B cell (primary cell): ENCODE data around the gene RASAL3. TPM values are rescaled to one million over a fixed set of nuclear protein-coding genes. Genes with fewer than 3 reads are reported as not detected.

ENCODE experiments used
- ATAC-seq: fragments of 200-7000 bp; cut with Tn5 transposase; one replicate; pipeline ENCODE4 v1.10.0; 2021; ENCODE audit warnings: low read depth, mild to moderate bottlenecking, moderate number of reproducible peaks, moderate library complexity
- CTCF ChIA-PET: fragments of 350-600 bp; sonication (Branson Sonifier 250); formaldehyde crosslinking; loops from one replicate; lab custom pipeline; 2021; ENCODE audit warnings: antibody characterized with exemption, inconsistent platforms; lab: Charles Lee
- POLR2A ChIA-PET: fragments of 350-600 bp; sonication (Branson Sonifier 250); formaldehyde crosslinking; loops from one replicate; lab custom pipeline; 2021; ENCODE audit warnings: antibody characterized with exemption; lab: Charles Lee
- DNase-seq: peaks from one replicate; pipeline ENCODE4 v3.0.0; 2013
- H2AFZ ChIP-seq: 2 replicates; pipeline ENCODE4 v1.6.1; 2012; ENCODE audit warnings: mild to moderate bottlenecking, low read depth, low read length; ENCODE audit not compliant: insufficient read depth, poor library complexity, severe bottlenecking
- H3K27ac ChIP-seq, 2 donors: 1 replicate in 1 of 2; 2 replicates in 1 of 2; pipeline ENCODE4 v1.5.1; 2012 to 2013; ENCODE audit warnings: low read length in 2 of 2, mild to moderate bottlenecking in 2 of 2, moderate library complexity in 1 of 2
- H3K27me3 ChIP-seq, 4 experiments: fragments of 200-600 bp in 1 of 4; sonication (generic) in 1 of 4; replicated peaks in 1 of 4; 1 replicate in 2 of 4; 2 replicates in 2 of 4; pipeline versions ENCODE4 v1.6.1 to v1.7.0; 2013 to 2016; ENCODE audit warnings: low read length in 3 of 4, mild to moderate bottlenecking in 2 of 4, mixed read lengths in 1 of 4, moderate library complexity in 1 of 4; ENCODE audit not compliant: insufficient read depth in 4 of 4, control insufficient read depth in 3 of 4; ENCODE audit errors: control extremely low read depth in 1 of 4
- H3K36me3 ChIP-seq, 2 experiments: replicated peaks in 1 of 2; 1 replicate in 1 of 2; 2 replicates in 1 of 2; pipeline versions ENCODE4 v1.6.1 to v1.7.1; 2013; ENCODE audit warnings: low read length in 1 of 2; ENCODE audit not compliant: insufficient read depth in 2 of 2, control insufficient read depth in 1 of 2; ENCODE audit errors: control extremely low read depth in 1 of 2, extremely low read depth in 1 of 2
- H3K4me1 ChIP-seq, 2 donors: fragments of 200-600 bp in 1 of 2; sonication (generic) in 1 of 2; 1 replicate in 1 of 2; 2 replicates in 1 of 2; pipeline versions ENCODE4 v1.5.1 to v1.6.1; 2013 to 2017; ENCODE audit warnings: low read length in 2 of 2; ENCODE audit not compliant: control insufficient read depth in 2 of 2, insufficient read depth in 2 of 2
- H3K4me2 ChIP-seq: replicated peaks from 2 replicates; pipeline ENCODE3; 2012; ENCODE audit warnings: mild to moderate bottlenecking, low read depth, low read length; ENCODE audit not compliant: poor library complexity, severe bottlenecking
- H3K4me3 ChIP-seq, 5 experiments: fragments of 200-600 bp in 1 of 5; sonication (generic) in 1 of 5; 1 replicate in 3 of 5; 2 replicates in 2 of 5; pipeline versions ENCODE4 v1.5.1 to v1.7.0; 2011 to 2016; ENCODE audit warnings: low read length in 4 of 5, mild to moderate bottlenecking in 4 of 5, low read depth in 2 of 5, control low read depth in 1 of 5, moderate library complexity in 1 of 5; ENCODE audit not compliant: insufficient read depth in 1 of 5; ENCODE audit errors: control extremely low read depth in 1 of 5, extremely low read depth in 1 of 5
- H3K79me2 ChIP-seq: fragments of 200-600 bp; sonication (generic); one replicate; pipeline ENCODE4 v1.6.0; 2016; ENCODE audit warnings: low read length; ENCODE audit not compliant: control insufficient read depth, insufficient read depth
- H3K9ac ChIP-seq: fragments of 200-600 bp; sonication (generic); 2 replicates; pipeline ENCODE4 v1.6.1; 2017; ENCODE audit warnings: mild to moderate bottlenecking, low read length, moderate library complexity
- H3K9me3 ChIP-seq, 3 donors: one replicate each; pipeline versions ENCODE4 v1.6.1 to v1.7.1; 2013; ENCODE audit warnings: low read length in 2 of 3; ENCODE audit not compliant: control insufficient read depth in 2 of 3, insufficient read depth in 1 of 3; ENCODE audit errors: control extremely low read depth in 1 of 3
- H4K20me1 ChIP-seq: 2 replicates; pipeline ENCODE4 v1.6.0; 2012; ENCODE audit warnings: mild to moderate bottlenecking, low read length; ENCODE audit not compliant: insufficient read depth, control insufficient read depth, poor library complexity, severe bottlenecking
- H3K27ac Mint-ChIP-seq: one replicate; pipeline ENCODE4 v1.8.0; 2021; ENCODE audit warnings: mixed read lengths
- H3K27me3 Mint-ChIP-seq: one replicate; pipeline ENCODE4 v1.8.0; 2021; ENCODE audit warnings: mixed read lengths
- H3K4me1 Mint-ChIP-seq: one replicate; pipeline ENCODE4 v1.8.0; 2021; ENCODE audit warnings: mixed read lengths
- H3K4me3 Mint-ChIP-seq: one replicate; pipeline ENCODE4 v1.8.0; 2021; ENCODE audit warnings: mixed read lengths
- H3K9me3 Mint-ChIP-seq: one replicate; pipeline ENCODE4 v1.8.0; 2022; ENCODE audit warnings: mixed read lengths; ENCODE audit not compliant: insufficient read depth
- CTCF ChIP-seq: fragments of 200-600 bp; IDR thresholded peaks from one replicate; pipeline ENCODE4 v1.8.0; 2022; ENCODE audit warnings: antibody characterized with exemption, mild to moderate bottlenecking
- EZH2 ChIP-seq: IDR thresholded peaks from 2 replicates; pipeline ENCODE4 v1.6.1; 2012; ENCODE audit warnings: borderline replicate concordance, low read depth, mild to moderate bottlenecking, moderate library complexity, low read length; ENCODE audit not compliant: insufficient read depth, poor library complexity, severe bottlenecking
- WGBS: methylation state at CpG from one replicate; pipeline ENCODE4 v1.1.5; 2013; ENCODE audit warnings: missing lambda C conversion rate; ENCODE audit not compliant: insufficient coverage; 5-methylcytosine and 5-hydroxymethylcytosine counted together
- intact Hi-C: fragments of 100-400 bp; cut with micrococcal nuclease; formaldehyde crosslinking; loops from one replicate; pipeline ENCODE4 v1.10.0; 2022
- polyA plus RNA-seq: library from polyadenylated mRNA; depleted of rRNA; stranded (reverse); fragments of >200 nt; gene quantifications from 2 replicates; pipeline ENCODE4 v1.2.3, GENCODE V29; 2012
- total RNA-seq, 2 donors: library from RNA; stranded (reverse); fragments of 120-200 nt in 1 of 2; gene quantifications; 1 replicate in 1 of 2; 2 replicates in 1 of 2; pipeline versions ENCODE4 v1.2.3 to v1.2.4, GENCODE V29; 2013 to 2022

RASAL3 gene
- total and polyA plus RNA-seq, 2 donors (not counting 1 experiment from before 2014, with no cell fraction given) = 95.3 to 154 TPM

DNA sequence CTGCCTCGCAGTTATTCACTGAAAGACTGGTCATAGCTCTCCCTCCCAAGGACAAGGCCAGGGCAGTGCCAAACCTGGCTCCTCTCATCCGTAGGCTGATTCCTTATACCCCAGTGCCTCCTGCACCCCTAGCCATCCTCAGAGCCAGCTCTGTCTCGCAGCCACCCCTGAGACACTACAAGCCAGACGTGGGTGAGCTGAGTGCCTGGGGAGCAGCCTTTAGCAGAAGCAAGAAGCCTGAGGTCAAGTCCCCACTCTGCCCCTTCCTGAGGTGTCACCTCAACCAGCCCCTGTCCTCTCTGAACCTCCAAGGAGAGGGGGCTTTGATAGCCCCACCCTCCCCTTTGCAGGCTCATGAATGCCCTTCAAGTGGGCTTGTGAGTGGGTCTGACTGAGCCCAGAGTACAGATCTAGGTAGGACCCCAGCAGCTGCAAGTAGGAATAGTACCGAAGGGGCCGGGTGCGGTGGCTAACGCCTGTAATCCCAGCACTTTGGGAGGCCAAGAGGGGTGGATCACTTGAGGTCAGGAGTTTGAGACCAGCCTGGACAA lies 30.8 kb downstream of the RASAL3 start:
- Histone ChIP-seq H2AFZ (peak overlapping the region; percentile 97), H3K79me2 (peaks cover 28% of the 10 kb centered on the region), H3K27me3 (no peaks in the 10 kb centered on the region), H4K20me1 (peaks cover 34% of the 10 kb centered on the region), H3K4me1 (peaks cover 24 to 32% of the 10 kb centered on the region in 2 donors), H3K9ac (peak overlapping the region; percentile 88), H3K4me3 (peak overlapping the region in 4 of 5 experiments; percentile 71 to 93 (median 89)), H3K36me3 (no peaks in the 10 kb centered on the region), H3K9me3 (peaks cover 0 to 7% (median 0%) of the 10 kb centered on the region in 3 donors), H3K4me2 (peak overlapping the region; percentile 90), H3K27ac (peak overlapping the region in 1 of 2 donors; percentile 70)
- CTCF ChIA-PET = interaction anchor here (0.7 to 2.4 kb wide), 5 partner anchors 14 to 122 kb away, joined by 3 to 21 read pairs (median 5); partner anchors contain the start of gene AKAP8L
- H3K27ac Mint-ChIP-seq = peak overlapping the region; percentile 95
- no peak for ATAC-seq
- no peak for DNase-seq
- POLR2A ChIA-PET = interaction anchor here (0.6 to 3.6 kb wide), 5 partner anchors 15 to 122 kb away, joined by 3 to 15 read pairs (median 9); partner anchors contain the start of genes AKAP8 and AKAP8L
- peaks cover 27% of the 10 kb centered on the region for H3K4me1 Mint-ChIP-seq
- H3K27me3 Mint-ChIP-seq = no peaks in the 10 kb centered on the region
- TF ChIP-seq CTCF = no peak
- no peak for TF ChIP-seq EZH2
- intact Hi-C loops = loop anchor here (2.0 kb wide), 1 partner anchor 31 kb away; the partner anchor contains the start of gene RASAL3
- 61% methylated on average over 7 of the region's 8 CpGs for WGBS
- H3K9me3 Mint-ChIP-seq = no peaks in the 10 kb centered on the region
- peak overlapping the region; percentile 99 for H3K4me3 Mint-ChIP-seq
